ENCODE results near the gene ANKRD37.
"Not testable (repeated sequence)": the region's sequence is repeated elsewhere in the genome, so short reads cannot be mapped to it uniquely, and the experiment has no call there.

The ANKRD37 gene

GRCh38 chr4:185361872-185362271 is 34.8 kb upstream of the ANKRD37 start:
- no peak overlapping the region for H3K27ac ChIP-seq
- TF ChIP-seq CTCF (IDR thresholded peaks at IDR 0.05; ENCODE audit: low read depth, low read length): no peak
- no peak overlapping the region for H3K4me3 ChIP-seq (ENCODE audit: low read depth, low read length)
- no peak for DNase-seq
- H3K9me3 ChIP-seq (ENCODE audit: severe bottlenecking): no peaks in the 10 kb centered on the region
- H3K27me3 ChIP-seq (ENCODE audit: insufficient read depth, low read depth, severe bottlenecking): no peaks in the 10 kb centered on the region
- no peaks in the 10 kb centered on the region for H3K36me3 ChIP-seq

- not testable (repeated sequence) for H3K9me3 ChIP-seq (ENCODE audit: severe bottlenecking); H3K4me3 ChIP-seq (ENCODE audit: low read depth, low read length); DNase-seq; H3K36me3 ChIP-seq; H3K27me3 ChIP-seq (ENCODE audit: insufficient read depth, low read depth, severe bottlenecking); H3K27ac ChIP-seq
Observed at GRCh38 chr4:185362570-185362969, 34.1 kb upstream of the ANKRD37 start.

- Histone ChIP-seq H3K4me3 (ENCODE audit: low read depth, low read length) (no peak overlapping the region), H3K27me3 (ENCODE audit: insufficient read depth, low read depth, severe bottlenecking) (no peaks in the 10 kb centered on the region), H3K27ac (no peak overlapping the region), H3K36me3 (no peaks in the 10 kb centered on the region), H3K9me3 (ENCODE audit: severe bottlenecking) (no peaks in the 10 kb centered on the region)
- no peak for DNase-seq
- TF ChIP-seq CTCF (IDR thresholded peaks at IDR 0.05; ENCODE audit: low read depth, low read length): no peak
Observed at GRCh38 chr4:185363251-185363650, 33.4 kb upstream of the ANKRD37 start.

GRCh38 chr4:185364886-185365285 is 31.8 kb upstream of the ANKRD37 start:
- no peak for DNase-seq
- Histone ChIP-seq H3K4me3 (ENCODE audit: low read depth, low read length) (no peak overlapping the region), H3K36me3 (no peaks in the 10 kb centered on the region), H3K27me3 (ENCODE audit: insufficient read depth, low read depth, severe bottlenecking) (no peaks in the 10 kb centered on the region), H3K9me3 (ENCODE audit: severe bottlenecking) (no peaks in the 10 kb centered on the region), H3K27ac (no peak overlapping the region)
- TF ChIP-seq CTCF (IDR thresholded peaks at IDR 0.05; ENCODE audit: low read depth, low read length): no peak

GRCh38 chr4:185369731-185370130 is 26.9 kb upstream of the ANKRD37 start:
- Histone ChIP-seq H3K36me3 (no peaks in the 10 kb centered on the region), H3K4me3 (ENCODE audit: low read depth, low read length) (no peak overlapping the region), H3K9me3 (ENCODE audit: severe bottlenecking) (no peaks in the 10 kb centered on the region), H3K27me3 (ENCODE audit: insufficient read depth, low read depth, severe bottlenecking) (no peaks in the 10 kb centered on the region), H3K27ac (no peak overlapping the region)
- no peak for TF ChIP-seq CTCF (IDR thresholded peaks at IDR 0.05; ENCODE audit: low read depth, low read length)
- no peak for DNase-seq

GRCh38 chr4:185370268-185370949 is 26.2 kb upstream of the ANKRD37 start:
- Histone ChIP-seq H3K27ac (no peak overlapping the region), H3K36me3 (no peaks in the 10 kb centered on the region), H3K9me3 (ENCODE audit: severe bottlenecking) (no peaks in the 10 kb centered on the region), H3K27me3 (ENCODE audit: insufficient read depth, low read depth, severe bottlenecking) (no peaks in the 10 kb centered on the region), H3K4me3 (ENCODE audit: low read depth, low read length) (no peak overlapping the region)
- no peak for DNase-seq
- TF ChIP-seq CTCF (IDR thresholded peaks at IDR 0.05; ENCODE audit: low read depth, low read length): no peak

Data from WERI-Rb-1 (cell line).